Osteoblast (primary cell): Measurements from ENCODE around the gene BATF2. TPM values are rescaled to one million over a fixed set of nuclear protein-coding genes. Genes with fewer than 3 reads are reported as not detected.
"Not testable (repeated sequence)": the region's sequence is repeated elsewhere in the genome, so short reads cannot be mapped to it uniquely, and the experiment has no call there.

Source experiments
- DNase-seq: peaks from one replicate; pipeline ENCODE4 v3.0.0; 2011; ENCODE audit warnings: low spot score, mixed read lengths; ENCODE audit not compliant: insufficient read length; ENCODE audit errors: missing footprints
- H2AFZ ChIP-seq: 2 replicates; pipeline ENCODE4 v1.6.0; 2011; ENCODE audit warnings: mild to moderate bottlenecking, low read length
- H3K27ac ChIP-seq: 2 replicates; pipeline ENCODE4 v1.5.1; 2011; ENCODE audit warnings: mild to moderate bottlenecking, low read depth, low read length, moderate library complexity
- H3K27me3 ChIP-seq: 2 replicates; pipeline ENCODE4 v1.6.0; 2012; ENCODE audit warnings: mild to moderate bottlenecking, control low read depth, inconsistent platforms, low read length, moderate library complexity; ENCODE audit not compliant: insufficient read depth
- H3K36me3 ChIP-seq: 2 replicates; pipeline ENCODE4 v1.5.1; 2011; ENCODE audit warnings: mild to moderate bottlenecking, low read length, control low read depth, moderate library complexity; ENCODE audit not compliant: insufficient read depth
- H3K4me1 ChIP-seq: 2 replicates; pipeline ENCODE4 v1.5.1; 2011; ENCODE audit warnings: mild to moderate bottlenecking, low read length, control low read depth, moderate library complexity; ENCODE audit not compliant: insufficient read depth
- H3K4me2 ChIP-seq: 2 replicates; pipeline ENCODE4 v1.6.0; 2011; ENCODE audit warnings: mild to moderate bottlenecking, low read length; ENCODE audit not compliant: insufficient read depth
- H3K4me3 ChIP-seq: fragments of 200-600 bp; sonication (generic); 3 replicates; pipeline ENCODE4 v1.5.1; 2012; ENCODE audit warnings: mild to moderate bottlenecking, low read length, inconsistent platforms; ENCODE audit not compliant: insufficient read depth
- H3K79me2 ChIP-seq: 2 replicates; pipeline ENCODE4 v1.6.0; 2012; ENCODE audit warnings: mild to moderate bottlenecking, low read length, control low read depth, inconsistent platforms; ENCODE audit not compliant: insufficient read depth
- H3K9me3 ChIP-seq: 2 replicates; pipeline ENCODE4 v1.5.1; 2011; ENCODE audit warnings: low read depth, low read length, control low read depth
- H4K20me1 ChIP-seq: 2 replicates; pipeline ENCODE4 v1.6.0; 2012; ENCODE audit warnings: mild to moderate bottlenecking, low read length, control low read depth; ENCODE audit not compliant: insufficient read depth
- CTCF ChIP-seq: IDR thresholded peaks from 2 replicates; pipeline ENCODE4 v1.5.1; 2011; ENCODE audit warnings: mild to moderate bottlenecking, low read depth, low read length, moderate library complexity; ENCODE audit errors: extremely low read depth
- total RNA-seq: library from RNA; depleted of rRNA; stranded (reverse); fragments of >200 nt; gene quantifications from 2 replicates; pipeline ENCODE4 v1.2.3, GENCODE V29; 2012

Gene BATF2
- total RNA-seq, 1 donor, result 1.4 TPM

- H3K4me3 ChIP-seq, result peak overlapping the region; percentile 74
- peaks cover 13% of the 10 kb centered on the region for H3K4me1 ChIP-seq
- no peak for DNase-seq
- peak overlapping the region; percentile 75 for H3K4me2 ChIP-seq
- H3K36me3 ChIP-seq, result no peaks in the 10 kb centered on the region
- no peaks in the 10 kb centered on the region for H4K20me1 ChIP-seq
- peak overlapping the region; percentile 4 for H3K27ac ChIP-seq
- peak overlapping the region; percentile 89 for H2AFZ ChIP-seq
- TF ChIP-seq CTCF, result no peak
- H3K9me3 ChIP-seq, result no peaks in the 10 kb centered on the region
- H3K27me3 ChIP-seq, result no peaks in the 10 kb centered on the region
- H3K79me2 ChIP-seq, result no peaks in the 10 kb centered on the region
Measured at GRCh38 chr11:65026810-65027209, 30.0 kb upstream of the BATF2 start.

- H3K79me2 ChIP-seq, H3K4me3 ChIP-seq, H3K27me3 ChIP-seq, H4K20me1 ChIP-seq, H3K4me2 ChIP-seq, H3K27ac ChIP-seq, H2AFZ ChIP-seq, DNase-seq, H3K9me3 ChIP-seq: not testable (repeated sequence)
- Histone ChIP-seq H3K36me3 (peaks cover 11% of the 10 kb centered on the region), H3K4me1 (peaks cover 12% of the 10 kb centered on the region)
Measured at GRCh38 chr11:65023502-65023901, 26.7 kb upstream of the BATF2 start.

GRCh38 chr11:65021509-65021908 is 24.7 kb upstream of the BATF2 start:
- DNase-seq, result peak; percentile 44
- no peaks in the 10 kb centered on the region for H3K27me3 ChIP-seq
- no peak for TF ChIP-seq CTCF

GRCh38 chr11:65021003-65021402 is 24.2 kb upstream of the BATF2 start:
- H3K36me3 ChIP-seq, result peaks cover 19% of the 10 kb centered on the region
- H3K79me2 ChIP-seq, result peaks cover 8% of the 10 kb centered on the region
- no peak for TF ChIP-seq CTCF
- H3K27ac ChIP-seq, result no peak overlapping the region
- no peaks in the 10 kb centered on the region for H3K27me3 ChIP-seq
- no peak overlapping the region for H3K4me3 ChIP-seq
- H3K4me2 ChIP-seq, result no peak overlapping the region
- no peak overlapping the region for H2AFZ ChIP-seq
- peak; percentile 37 for DNase-seq
- no peaks in the 10 kb centered on the region for H4K20me1 ChIP-seq
- H3K4me1 ChIP-seq, result no peaks in the 10 kb centered on the region
- H3K9me3 ChIP-seq, result no peaks in the 10 kb centered on the region

More at GRCh38 chr11:65021509-65021908, 24.7 kb upstream of the BATF2 start:
- Histone ChIP-seq H3K4me1 (no peaks in the 10 kb centered on the region), H3K4me3 (no peak overlapping the region), H3K27ac (no peak overlapping the region), H3K4me2 (no peak overlapping the region), H3K9me3 (no peaks in the 10 kb centered on the region), H3K79me2 (peaks cover 4% of the 10 kb centered on the region), H2AFZ (no peak overlapping the region), H4K20me1 (no peaks in the 10 kb centered on the region), H3K36me3 (peaks cover 19% of the 10 kb centered on the region)
